ENCODE data around the gene DOP1A. TPM values are rescaled to one million over a fixed set of nuclear protein-coding genes. Genes with fewer than 3 reads are reported as not detected.

The DOP1A gene
- total RNA-seq, 4 donors from 2014 or later: 25.8 to 52.9 (median 40.6) TPM

DNA sequence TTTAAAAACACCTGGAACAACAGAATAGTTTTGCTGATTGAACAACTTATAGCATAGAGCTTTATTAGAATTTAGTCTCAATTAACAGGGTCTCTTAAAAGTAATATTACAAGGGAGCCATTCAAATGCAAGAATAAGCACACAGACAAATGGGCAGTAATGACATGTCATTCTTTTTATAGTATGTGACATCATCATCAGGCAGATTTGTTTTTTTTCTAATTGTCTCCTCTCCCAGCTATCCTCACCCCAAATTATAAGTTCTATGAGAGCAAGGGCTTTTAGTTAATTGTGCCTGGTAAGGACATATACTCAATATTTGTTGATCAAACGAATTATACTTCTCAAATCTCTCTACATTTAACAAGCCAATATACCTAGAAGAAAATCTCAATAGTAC is 114.6 kb downstream of the DOP1A start:
- H3K9me3 ChIP-seq: no peaks in the 10 kb centered on the region
- no peaks in the 10 kb centered on the region for H3K27me3 ChIP-seq
- in situ Hi-C loops (cut with MboI; ENCODE audit: low pct_ligation_motif_present in 1 of 4, low pct_unique_long_range_greater_than_20kb in 1 of 4, low sequenced_read_pairs in 3 of 4) (loop anchor here in 1 of 4 donors (25.0 kb wide), 1 partner anchor 945 kb away; the partner anchor contains the start of gene IBTK), intact Hi-C loops (cut with DNase I; ENCODE audit: low total_unique reads) (no loop called here)
- no peak for DNase-seq
- H3K4me1 ChIP-seq: no peaks in the 10 kb centered on the region
- H3K36me3 ChIP-seq: peaks cover 0 to 44% (median 5%) of the 10 kb centered on the region in 4 donors
- no peak overlapping the region for H3K4me3 ChIP-seq
- WGBS, 2 donors (ENCODE audit: low coverage in 1 of 2): 76 to 78% methylated on average over 1 of the region's 1 CpG
- no peak overlapping the region for H3K27ac ChIP-seq
- TF ChIP-seq EP300 (IDR thresholded peaks at IDR 0.05; ENCODE audit: low read depth): no peak
- no peak for TF ChIP-seq POLR2AphosphoS5 (IDR thresholded peaks at IDR 0.05)
- TF ChIP-seq POLR2A (IDR thresholded peaks at IDR 0.05): no peak
- TF ChIP-seq, protein P1, sequence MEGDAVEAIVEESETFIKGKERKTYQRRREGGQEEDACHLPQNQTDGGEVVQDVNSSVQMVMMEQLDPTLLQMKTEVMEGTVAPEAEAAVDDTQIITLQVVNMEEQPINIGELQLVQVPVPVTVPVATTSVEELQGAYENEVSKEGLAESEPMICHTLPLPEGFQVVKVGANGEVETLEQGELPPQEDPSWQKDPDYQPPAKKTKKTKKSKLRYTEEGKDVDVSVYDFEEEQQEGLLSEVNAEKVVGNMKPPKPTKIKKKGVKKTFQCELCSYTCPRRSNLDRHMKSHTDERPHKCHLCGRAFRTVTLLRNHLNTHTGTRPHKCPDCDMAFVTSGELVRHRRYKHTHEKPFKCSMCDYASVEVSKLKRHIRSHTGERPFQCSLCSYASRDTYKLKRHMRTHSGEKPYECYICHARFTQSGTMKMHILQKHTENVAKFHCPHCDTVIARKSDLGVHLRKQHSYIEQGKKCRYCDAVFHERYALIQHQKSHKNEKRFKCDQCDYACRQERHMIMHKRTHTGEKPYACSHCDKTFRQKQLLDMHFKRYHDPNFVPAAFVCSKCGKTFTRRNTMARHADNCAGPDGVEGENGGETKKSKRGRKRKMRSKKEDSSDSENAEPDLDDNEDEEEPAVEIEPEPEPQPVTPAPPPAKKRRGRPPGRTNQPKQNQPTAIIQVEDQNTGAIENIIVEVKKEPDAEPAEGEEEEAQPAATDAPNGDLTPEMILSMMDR (IDR thresholded peaks at IDR 0.05): no peak

DNA sequence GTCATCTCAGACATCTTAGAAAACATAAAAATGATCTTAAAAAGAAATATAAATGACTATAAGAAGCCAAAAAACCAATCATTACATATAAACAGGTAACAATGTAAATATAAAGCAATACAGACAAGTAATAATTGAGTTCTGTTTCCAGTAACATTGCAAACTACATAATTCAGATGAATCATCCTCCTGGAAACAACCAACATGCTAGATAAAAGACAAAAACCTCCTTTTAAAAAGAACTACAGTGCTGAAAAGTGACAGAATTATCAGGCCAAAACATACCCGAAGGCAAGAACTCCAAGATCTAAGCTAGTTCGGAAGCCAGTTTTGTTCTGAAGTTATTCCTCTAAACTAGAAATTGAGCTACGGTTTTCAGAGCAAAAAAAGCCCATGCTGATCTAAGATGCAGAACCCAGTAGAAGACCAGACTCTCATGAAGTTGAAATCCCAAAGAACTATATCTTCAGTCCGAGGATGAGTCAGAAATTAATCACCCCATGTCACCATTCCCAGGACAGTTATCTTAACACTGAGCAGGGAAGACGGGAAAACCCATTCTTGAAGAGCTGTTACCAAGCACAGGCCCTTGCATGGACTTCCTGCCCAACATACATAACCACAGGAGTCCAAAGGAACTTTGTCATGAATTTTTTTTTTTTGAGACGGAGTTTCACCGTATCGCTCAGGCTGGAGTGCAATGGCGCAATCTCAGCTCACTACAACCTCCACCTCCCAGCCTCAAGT is 115.8 kb downstream of the DOP1A start:
- no peak overlapping the region for H3K27ac ChIP-seq
- no peaks in the 10 kb centered on the region for H3K4me1 ChIP-seq
- no peaks in the 10 kb centered on the region for H3K9me3 ChIP-seq
- intact Hi-C loops (cut with DNase I; ENCODE audit: low total_unique reads): no loop called here
- no peak overlapping the region for H3K4me3 ChIP-seq
- in situ Hi-C loops (cut with MboI; ENCODE audit: low pct_ligation_motif_present in 1 of 4, low pct_unique_long_range_greater_than_20kb in 1 of 4, low sequenced_read_pairs in 3 of 4): loop anchor here in 1 of 4 donors (25.0 kb wide), 1 partner anchor 946 kb away; the partner anchor contains the start of gene IBTK
- peaks cover 0 to 54% (median 5%) of the 10 kb centered on the region in 4 donors for H3K36me3 ChIP-seq
- no peaks in the 10 kb centered on the region for H3K27me3 ChIP-seq
- TF ChIP-seq, protein P1 (IDR thresholded peaks at IDR 0.05): no peak
- TF ChIP-seq POLR2AphosphoS5 (IDR thresholded peaks at IDR 0.05) (no peak), EP300 (IDR thresholded peaks at IDR 0.05; ENCODE audit: low read depth) (no peak), POLR2A (IDR thresholded peaks at IDR 0.05) (no peak)
- 83 to 94% methylated on average over 7 to 9 of the region's 9 CpGs for WGBS, 2 donors (ENCODE audit: low coverage in 1 of 2)
- DNase-seq: no peak

DNA sequence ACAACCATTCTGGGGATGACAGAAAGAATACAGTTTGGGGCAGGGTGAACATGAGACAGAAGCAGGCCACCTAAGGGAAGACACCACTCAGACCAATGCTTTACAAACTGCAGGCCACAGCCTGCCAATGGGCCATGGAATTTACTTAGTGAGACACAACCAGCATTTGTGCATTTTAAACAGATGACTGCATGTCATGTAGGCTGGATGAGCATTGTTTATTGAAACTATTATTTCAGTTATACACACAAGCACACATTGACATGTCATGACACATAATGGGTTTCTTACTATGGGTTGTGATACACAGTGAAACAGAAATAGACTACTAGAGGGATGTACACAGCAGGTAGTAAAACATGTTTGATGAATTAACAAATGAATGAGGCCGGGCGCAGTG is 117.6 kb downstream of the DOP1A start:
- no peak for DNase-seq
- no peaks in the 10 kb centered on the region for H3K27me3 ChIP-seq
- no peaks in the 10 kb centered on the region for H3K9me3 ChIP-seq
- peaks cover 0 to 40% (median 5%) of the 10 kb centered on the region in 4 donors for H3K36me3 ChIP-seq
- intact Hi-C loops (cut with DNase I; ENCODE audit: low total_unique reads): no loop called here
- in situ Hi-C loops (cut with MboI; ENCODE audit: low pct_ligation_motif_present in 1 of 4, low pct_unique_long_range_greater_than_20kb in 1 of 4, low sequenced_read_pairs in 3 of 4): loop anchor here in 1 of 4 donors (25.0 kb wide), 1 partner anchor 948 kb away; the partner anchor contains the start of gene IBTK
- H3K27ac ChIP-seq: no peak overlapping the region
- TF ChIP-seq POLR2AphosphoS5 (IDR thresholded peaks at IDR 0.05): no peak
- no peak for TF ChIP-seq EP300 (IDR thresholded peaks at IDR 0.05; ENCODE audit: low read depth)
- TF ChIP-seq, protein P1 (IDR thresholded peaks at IDR 0.05): no peak
- WGBS, 2 donors (ENCODE audit: low coverage in 1 of 2): 94 to 97% methylated on average over 2 of the region's 2 CpGs
- no peak overlapping the region for H3K4me3 ChIP-seq
- H3K4me1 ChIP-seq: no peaks in the 10 kb centered on the region

DNA sequence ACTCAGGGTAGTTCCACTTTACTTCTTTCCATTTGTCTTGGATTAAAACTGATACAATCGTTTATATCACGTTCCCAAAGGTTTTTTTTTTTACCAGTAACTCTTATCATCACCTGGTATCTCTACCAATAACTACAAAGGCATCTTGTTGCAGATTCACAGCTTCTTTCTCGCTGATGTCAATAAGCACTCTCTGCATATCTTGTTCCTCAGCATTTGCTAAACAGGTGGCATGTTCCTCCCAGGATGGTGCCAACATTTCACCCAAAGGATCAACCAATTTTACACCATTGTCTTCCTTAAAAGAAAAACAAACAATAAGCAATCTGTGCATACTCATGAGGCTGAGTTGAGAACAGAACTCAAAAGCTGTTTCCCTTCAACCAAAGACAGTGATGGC is 121.0 kb downstream of the DOP1A start:
- H3K4me3 ChIP-seq: no peak overlapping the region
- WGBS, 2 donors (ENCODE audit: low coverage in 1 of 2): 71 to 79% methylated on average over 3 of the region's 3 CpGs
- H3K27me3 ChIP-seq: no peaks in the 10 kb centered on the region
- DNase-seq: no peak
- intact Hi-C loops (cut with DNase I; ENCODE audit: low total_unique reads): no loop called here
- H3K36me3 ChIP-seq: peaks cover 0 to 26% (median 0%) of the 10 kb centered on the region in 4 donors
- H3K4me1 ChIP-seq: peaks cover 0 to 16% (median 4%) of the 10 kb centered on the region in 4 donors
- no peak overlapping the region for H3K27ac ChIP-seq
- in situ Hi-C loops (cut with MboI; ENCODE audit: low pct_ligation_motif_present in 1 of 4, low pct_unique_long_range_greater_than_20kb in 1 of 4, low sequenced_read_pairs in 3 of 4): loop anchor here in 1 of 4 donors (25.0 kb wide), 1 partner anchor 951 kb away; the partner anchor contains the start of gene IBTK
- no peak for TF ChIP-seq POLR2AphosphoS5 (IDR thresholded peaks at IDR 0.05)
- no peak for TF ChIP-seq EP300 (IDR thresholded peaks at IDR 0.05; ENCODE audit: low read depth)
- TF ChIP-seq, protein P1 (IDR thresholded peaks at IDR 0.05): no peak
- no peak for TF ChIP-seq POLR2A (IDR thresholded peaks at IDR 0.05)
- H3K9me3 ChIP-seq: no peaks in the 10 kb centered on the region
